OCI-LY7 (cell line): Measurements from ENCODE around the gene MAP2K5. TPM values are rescaled to one million over a fixed set of nuclear protein-coding genes. Genes with fewer than 3 reads are reported as not detected.

Source experiments
- BruUV-seq: library from RNA; stranded (reverse); fragments of 400-500 nt; replicated peaks from 2 replicates; lab custom pipeline; 2021; lab: Mats Ljungman, UMichigan
- CTCF ChIA-PET: fragments of 300-600 bp; sonication (Branson Sonifier 250); formaldehyde crosslinking; loops from one replicate; lab custom pipeline; 2022; ENCODE audit warnings: antibody characterized with exemption; ENCODE audit not compliant: unreplicated experiment; lab: Charles Lee
- POLR2A ChIA-PET: fragments of 300-600 bp; sonication (Branson Sonifier 250); formaldehyde crosslinking; loops from one replicate; lab custom pipeline; 2022; ENCODE audit warnings: antibody characterized with exemption; lab: Charles Lee
- DNase-seq: peaks from one replicate; pipeline ENCODE4 v3.0.0-alpha.2; 2015; ENCODE audit warnings: low spot score
- H2AFZ ChIP-seq: fragments of 200-600 bp; sonication (generic), shearing (Covaris generic); 2 replicates; pipeline ENCODE4 v1.6.1; 2014; ENCODE audit warnings: mild to moderate bottlenecking, antibody characterized with exemption, low read length, moderate library complexity
- H3K27ac ChIP-seq: fragments of 200-600 bp; sonication (generic); 2 replicates; pipeline ENCODE4 v1.5.1; 2014; ENCODE audit warnings: mixed run types, low read depth, mild to moderate bottlenecking, moderate library complexity, low read length, inconsistent platforms; ENCODE audit not compliant: poor library complexity, severe bottlenecking
- H3K36me3 ChIP-seq: fragments of 200-600 bp; sonication (generic); 2 replicates; pipeline ENCODE4 v1.6.1; 2014; ENCODE audit warnings: mild to moderate bottlenecking, antibody characterized with exemption, low read length, moderate library complexity, mixed read lengths; ENCODE audit not compliant: insufficient read depth
- H3K4me1 ChIP-seq: fragments of 200-600 bp; sonication (generic); 2 replicates; pipeline ENCODE4 v1.5.1; 2014; ENCODE audit warnings: mild to moderate bottlenecking, low read length; ENCODE audit not compliant: insufficient read depth, poor library complexity, severe bottlenecking
- H3K4me2 ChIP-seq: fragments of 200-600 bp; sonication (generic); 2 replicates; pipeline ENCODE4 v1.6.1; 2014; ENCODE audit warnings: mild to moderate bottlenecking, low read length
- H3K4me3 ChIP-seq: fragments of 200-600 bp; sonication (generic); 2 replicates; pipeline ENCODE4 v1.5.1; 2014; ENCODE audit warnings: mild to moderate bottlenecking, low read depth, low read length; ENCODE audit not compliant: poor library complexity, severe bottlenecking
- H3K79me2 ChIP-seq: fragments of 200-600 bp; sonication (generic); 2 replicates; pipeline ENCODE4 v1.6.1; 2016; ENCODE audit warnings: low read depth, mild to moderate bottlenecking, low read length, moderate library complexity, mixed read lengths; ENCODE audit not compliant: insufficient read depth
- H3K9me2 ChIP-seq: fragments of 200-600 bp; sonication (generic); 2 replicates; pipeline ENCODE4 v1.6.1; 2016; ENCODE audit warnings: mild to moderate bottlenecking, low read length, mixed read lengths; ENCODE audit not compliant: insufficient read depth
- H3K9me3 ChIP-seq: fragments of 200-600 bp; sonication (generic); 2 replicates; pipeline ENCODE4 v1.6.1; 2014; ENCODE audit warnings: mild to moderate bottlenecking, mixed run types, low read length, mixed read lengths
- H4K20me1 ChIP-seq: fragments of 200-600 bp; sonication (generic); 2 replicates; pipeline ENCODE4 v1.6.1; 2014; ENCODE audit warnings: mild to moderate bottlenecking, antibody characterized with exemption, low read length, moderate library complexity, mixed read lengths; ENCODE audit not compliant: insufficient read depth
- CTCF ChIP-seq: fragments of 200-600 bp; sonication (generic); conservative IDR thresholded peaks from 2 replicates; pipeline ENCODE4 v1.5.1; 2014; ENCODE audit warnings: mild to moderate bottlenecking, antibody characterized with exemption, low read length, moderate library complexity, mixed read lengths
- EZH2phosphoT487 ChIP-seq: fragments of 200-600 bp; sonication (generic); IDR thresholded peaks from 2 replicates; pipeline ENCODE4 v1.6.1; 2018; ENCODE audit warnings: low read depth, borderline replicate concordance, mild to moderate bottlenecking, mixed run types, antibody characterized with exemption, low read length, moderate library complexity, mixed read lengths
- intact Hi-C: fragments of 100-400 bp; cut with micrococcal nuclease; formaldehyde crosslinking; loops from one replicate; pipeline ENCODE4 v1.10.0; 2022; ENCODE audit not compliant: unreplicated experiment
- total RNA-seq, 2 experiments: library from RNA; depleted of rRNA in 1 of 2; stranded (reverse); fragments of >200 nt in 1 of 2; shearing (Covaris generic) in 1 of 2; gene quantifications; 2 replicates each; pipeline ENCODE4 v1.2.3, GENCODE V29; 2014 to 2022

The MAP2K5 gene
- total RNA-seq, 2 experiments from 2014 or later, result 10.2 to 35.0 TPM

GRCh38 chr15:67584157-67584556 lies 41.7 kb downstream of the MAP2K5 start:
- Histone ChIP-seq H3K9me3 (no peaks in the 10 kb centered on the region), H3K4me3 (no peak overlapping the region), H3K36me3 (peaks cover 27% of the 10 kb centered on the region), H2AFZ (no peak overlapping the region), H3K79me2 (no peaks in the 10 kb centered on the region), H3K4me1 (peaks cover 4% of the 10 kb centered on the region), H3K27ac (no peak overlapping the region), H3K4me2 (no peak overlapping the region), H4K20me1 (no peaks in the 10 kb centered on the region), H3K9me2 (no peaks in the 10 kb centered on the region)
- ChIA-PET POLR2A (interaction anchor here (0.6 to 1.3 kb wide), 2 partner anchors 77 to 1847 kb away, joined by 5 read pairs; no protein-coding TSS in a partner anchor), CTCF (no interaction called here)
- intact Hi-C loops, result no loop called here
- no TSS peak for BruUV-seq
- TF ChIP-seq EZH2phosphoT487, result no peak
- no peak for TF ChIP-seq CTCF
- no peak for DNase-seq

GRCh38 chr15:67585681-67586080 lies 43.2 kb downstream of the MAP2K5 start:
- no peak overlapping the region for H3K27ac ChIP-seq
- POLR2A ChIA-PET, result interaction anchor here (0.8 kb wide), 2 partner anchors 8 to 23 kb away, joined by 3 read pairs; no protein-coding TSS in a partner anchor
- H3K4me3 ChIP-seq, result no peak overlapping the region
- peaks cover 4% of the 10 kb centered on the region for H3K4me1 ChIP-seq
- H3K36me3 ChIP-seq, result peaks cover 29% of the 10 kb centered on the region
- CTCF ChIA-PET, result no interaction called here
- intact Hi-C loops, result no loop called here
- no peaks in the 10 kb centered on the region for H3K9me3 ChIP-seq
- H3K79me2 ChIP-seq, result no peaks in the 10 kb centered on the region
- TF ChIP-seq CTCF (no peak), EZH2phosphoT487 (no peak)
- H3K9me2 ChIP-seq, result no peaks in the 10 kb centered on the region
- H2AFZ ChIP-seq, result no peak overlapping the region
- DNase-seq, result no peak
- no peak overlapping the region for H3K4me2 ChIP-seq
- no peaks in the 10 kb centered on the region for H4K20me1 ChIP-seq
- BruUV-seq, result no TSS peak

GRCh38 chr15:67587331-67587730 lies 44.8 kb downstream of the MAP2K5 start:
- TF ChIP-seq EZH2phosphoT487, result no peak
- TF ChIP-seq CTCF, result no peak
- Histone ChIP-seq H3K36me3 (peaks cover 18% of the 10 kb centered on the region), H3K4me1 (no peaks in the 10 kb centered on the region), H2AFZ (no peak overlapping the region), H3K9me2 (no peaks in the 10 kb centered on the region), H3K4me3 (no peak overlapping the region), H3K27ac (no peak overlapping the region), H3K79me2 (no peaks in the 10 kb centered on the region), H3K4me2 (no peak overlapping the region), H4K20me1 (no peaks in the 10 kb centered on the region), H3K9me3 (no peaks in the 10 kb centered on the region)
- DNase-seq, result no peak
- ChIA-PET CTCF (no interaction called here), POLR2A (interaction anchor here (1.2 kb wide), 1 partner anchor 12 kb away, joined by 4 read pairs; no protein-coding TSS in a partner anchor)
- BruUV-seq, result no TSS peak
- intact Hi-C loops, result no loop called here
